Measurements from ENCODE around the gene OR51S1.

OR51S1 gene

DNA sequence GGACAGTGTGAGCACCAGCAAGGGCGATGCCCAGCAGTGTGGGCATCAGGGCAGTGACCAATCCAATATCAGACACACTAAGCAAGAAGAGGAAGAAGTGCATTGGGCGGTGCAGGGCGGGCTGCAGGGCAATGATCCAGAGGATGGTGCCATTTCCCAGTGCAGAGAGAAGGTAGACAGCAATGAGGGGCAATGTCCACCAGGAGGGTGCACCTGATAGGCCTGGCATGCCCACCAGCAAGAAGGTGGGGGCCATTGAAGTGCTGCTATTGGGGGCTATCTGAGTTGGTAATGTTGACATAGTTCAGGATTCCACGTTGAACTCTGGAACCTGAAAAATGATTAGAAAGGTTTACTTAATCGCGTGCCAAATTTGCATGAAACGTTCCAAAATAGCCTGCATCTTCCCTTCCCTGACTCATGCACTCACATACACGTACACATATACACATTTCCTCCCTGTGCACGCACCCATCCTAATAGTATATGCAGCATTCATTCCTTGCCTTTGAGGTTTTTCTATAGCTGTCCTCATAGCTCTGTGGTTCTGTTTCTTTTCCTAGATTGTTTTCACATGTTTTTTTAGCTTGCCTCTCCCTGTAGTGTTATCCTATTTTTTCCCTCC, at the start of gene OR51S1:
OR51S1 (minus strand) TSS at position 301 of the 625 bp plus-strand sequence; CDS start at position 301, 0 bp downstream.
- H3K27ac ChIP-seq (ENCODE audit: low read depth, low read length): no peak within 1 kb of the TSS
- no peaks in the 10 kb centered on the region for H3K79me2 ChIP-seq (ENCODE audit: control insufficient read depth, low read length)
- TF ChIP-seq EZH2phosphoT487 (IDR thresholded peaks at IDR 0.05; ENCODE audit: borderline replicate concordance, low read length): no peak
- TF ChIP-seq, protein P1, sequence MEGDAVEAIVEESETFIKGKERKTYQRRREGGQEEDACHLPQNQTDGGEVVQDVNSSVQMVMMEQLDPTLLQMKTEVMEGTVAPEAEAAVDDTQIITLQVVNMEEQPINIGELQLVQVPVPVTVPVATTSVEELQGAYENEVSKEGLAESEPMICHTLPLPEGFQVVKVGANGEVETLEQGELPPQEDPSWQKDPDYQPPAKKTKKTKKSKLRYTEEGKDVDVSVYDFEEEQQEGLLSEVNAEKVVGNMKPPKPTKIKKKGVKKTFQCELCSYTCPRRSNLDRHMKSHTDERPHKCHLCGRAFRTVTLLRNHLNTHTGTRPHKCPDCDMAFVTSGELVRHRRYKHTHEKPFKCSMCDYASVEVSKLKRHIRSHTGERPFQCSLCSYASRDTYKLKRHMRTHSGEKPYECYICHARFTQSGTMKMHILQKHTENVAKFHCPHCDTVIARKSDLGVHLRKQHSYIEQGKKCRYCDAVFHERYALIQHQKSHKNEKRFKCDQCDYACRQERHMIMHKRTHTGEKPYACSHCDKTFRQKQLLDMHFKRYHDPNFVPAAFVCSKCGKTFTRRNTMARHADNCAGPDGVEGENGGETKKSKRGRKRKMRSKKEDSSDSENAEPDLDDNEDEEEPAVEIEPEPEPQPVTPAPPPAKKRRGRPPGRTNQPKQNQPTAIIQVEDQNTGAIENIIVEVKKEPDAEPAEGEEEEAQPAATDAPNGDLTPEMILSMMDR (IDR thresholded peaks at IDR 0.05; ENCODE audit: low read depth, low read length, poor library complexity, severe bottlenecking): no peak
- H4K20me1 ChIP-seq (ENCODE audit: control insufficient read depth, insufficient read depth, low read depth, low read length): no peaks in the 10 kb centered on the region
- H3K4me2 ChIP-seq (ENCODE audit: low read length): no peak within 1 kb of the TSS
- no peaks in the 10 kb centered on the region for H3K4me1 ChIP-seq (ENCODE audit: control insufficient read depth, low read length)
- no peak within 1 kb of the TSS for H3K4me3 ChIP-seq (ENCODE audit: low read length)
- no peaks in the 10 kb centered on the region for H3K9me2 ChIP-seq (replicated peaks; ENCODE audit: control insufficient read depth, low read length)
- H3K36me3 ChIP-seq (ENCODE audit: control insufficient read depth, low read length): no peaks in the 10 kb centered on the region
- H3K9me3 ChIP-seq (ENCODE audit: control insufficient read depth, insufficient read depth, low read length): no peaks in the 10 kb centered on the region
- H3K27me3 ChIP-seq (ENCODE audit: control insufficient read depth, low read length): no peaks in the 10 kb centered on the region
- no peaks in the 10 kb centered on the region for H3F3A ChIP-seq (ENCODE audit: control insufficient read depth, insufficient read depth)

DNA sequence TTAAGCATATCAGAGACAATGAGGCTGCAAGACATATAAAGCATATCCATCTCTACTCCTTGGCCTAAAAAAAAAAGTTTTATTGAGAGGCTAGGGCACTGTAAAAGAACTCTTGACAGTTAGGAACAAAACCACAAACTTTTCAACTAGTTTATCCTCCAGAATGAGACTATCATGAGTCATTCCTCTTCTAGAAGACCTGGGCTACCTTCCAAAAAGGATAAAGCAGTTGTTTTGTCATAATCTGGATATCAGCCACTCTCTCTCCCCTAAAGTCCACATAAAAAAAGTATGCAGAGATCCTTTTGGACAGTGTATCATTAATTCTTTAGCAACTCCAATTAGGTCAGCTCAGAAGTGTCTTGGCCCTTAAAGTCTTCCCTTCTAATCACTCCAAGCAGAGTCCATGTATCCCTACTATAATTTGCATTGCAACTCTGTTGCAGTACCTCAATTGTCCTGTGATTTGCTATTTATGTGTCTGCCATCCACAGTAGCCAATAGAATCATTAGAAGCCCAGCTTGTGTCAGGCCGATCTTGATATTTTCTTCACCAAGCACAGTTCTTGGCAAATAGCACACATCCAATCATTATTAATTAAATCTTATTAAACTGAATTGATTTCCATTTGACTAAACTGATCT, 43.1 kb upstream of the OR51S1 start:
- Histone ChIP-seq H3K4me2 (ENCODE audit: low read length) (no peak overlapping the region), H3K9me3 (ENCODE audit: control insufficient read depth, insufficient read depth, low read length) (no peaks in the 10 kb centered on the region), H3K36me3 (ENCODE audit: control insufficient read depth, low read length) (no peaks in the 10 kb centered on the region), H3K4me3 (ENCODE audit: low read length) (no peak overlapping the region), H3K9me2 (replicated peaks; ENCODE audit: control insufficient read depth, low read length) (no peaks in the 10 kb centered on the region), H3K4me1 (ENCODE audit: control insufficient read depth, low read length) (no peaks in the 10 kb centered on the region), H3K27me3 (ENCODE audit: control insufficient read depth, low read length) (no peaks in the 10 kb centered on the region), H4K20me1 (ENCODE audit: control insufficient read depth, insufficient read depth, low read depth, low read length) (no peaks in the 10 kb centered on the region), H3F3A (ENCODE audit: control insufficient read depth, insufficient read depth) (no peaks in the 10 kb centered on the region), H3K79me2 (ENCODE audit: control insufficient read depth, low read length) (no peaks in the 10 kb centered on the region), H3K27ac (ENCODE audit: low read depth, low read length) (no peak overlapping the region)
- no peak for TF ChIP-seq EZH2phosphoT487 (IDR thresholded peaks at IDR 0.05; ENCODE audit: borderline replicate concordance, low read length)

DNA sequence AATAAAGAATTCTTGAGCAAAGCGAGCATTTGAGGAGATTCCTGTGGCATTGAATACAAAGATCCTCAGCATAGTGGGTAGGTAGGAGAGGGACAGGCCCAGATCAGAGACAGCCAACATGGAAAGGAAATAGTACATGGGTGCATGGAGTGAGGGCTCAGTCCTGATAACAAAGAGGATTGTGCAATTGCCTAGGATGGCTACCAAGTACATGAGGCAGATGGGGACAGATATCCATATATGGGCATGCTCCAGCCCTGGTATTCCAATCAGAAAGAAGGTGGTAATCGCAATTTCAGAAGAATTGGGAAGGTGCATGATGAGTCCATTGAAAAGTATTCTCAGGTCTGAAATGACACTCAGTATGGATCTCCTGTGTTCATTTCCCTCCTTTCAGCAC, 41.3 kb upstream of the OR51S1 start:
- Histone ChIP-seq H3K9me3 (ENCODE audit: control insufficient read depth, insufficient read depth, low read length) (no peaks in the 10 kb centered on the region), H4K20me1 (ENCODE audit: control insufficient read depth, insufficient read depth, low read depth, low read length) (no peaks in the 10 kb centered on the region), H3K9me2 (replicated peaks; ENCODE audit: control insufficient read depth, low read length) (no peaks in the 10 kb centered on the region), H3K79me2 (ENCODE audit: control insufficient read depth, low read length) (no peaks in the 10 kb centered on the region), H3K27ac (ENCODE audit: low read depth, low read length) (no peak overlapping the region), H3F3A (ENCODE audit: control insufficient read depth, insufficient read depth) (no peaks in the 10 kb centered on the region), H3K36me3 (ENCODE audit: control insufficient read depth, low read length) (no peaks in the 10 kb centered on the region), H3K27me3 (ENCODE audit: control insufficient read depth, low read length) (no peaks in the 10 kb centered on the region), H3K4me2 (ENCODE audit: low read length) (no peak overlapping the region), H3K4me3 (ENCODE audit: low read length) (no peak overlapping the region), H3K4me1 (ENCODE audit: control insufficient read depth, low read length) (no peaks in the 10 kb centered on the region)
- no peak for TF ChIP-seq EZH2phosphoT487 (IDR thresholded peaks at IDR 0.05; ENCODE audit: borderline replicate concordance, low read length)
- TF ChIP-seq, protein P1 (IDR thresholded peaks at IDR 0.05; ENCODE audit: low read depth, low read length, poor library complexity, severe bottlenecking): no peak

- Histone ChIP-seq H4K20me1 (ENCODE audit: control insufficient read depth, insufficient read depth, low read depth, low read length) (no peaks in the 10 kb centered on the region), H3K4me2 (ENCODE audit: low read length) (no peak overlapping the region), H3K4me1 (ENCODE audit: control insufficient read depth, low read length) (no peaks in the 10 kb centered on the region), H3K27ac (ENCODE audit: low read depth, low read length) (no peak overlapping the region), H3K4me3 (ENCODE audit: low read length) (no peak overlapping the region), H3K9me3 (ENCODE audit: control insufficient read depth, insufficient read depth, low read length) (no peaks in the 10 kb centered on the region), H3K79me2 (ENCODE audit: control insufficient read depth, low read length) (no peaks in the 10 kb centered on the region), H3F3A (ENCODE audit: control insufficient read depth, insufficient read depth) (no peaks in the 10 kb centered on the region), H3K27me3 (ENCODE audit: control insufficient read depth, low read length) (no peaks in the 10 kb centered on the region), H3K36me3 (ENCODE audit: control insufficient read depth, low read length) (no peaks in the 10 kb centered on the region), H3K9me2 (replicated peaks; ENCODE audit: control insufficient read depth, low read length) (no peaks in the 10 kb centered on the region)
- no peak for TF ChIP-seq EZH2phosphoT487 (IDR thresholded peaks at IDR 0.05; ENCODE audit: borderline replicate concordance, low read length)
Observed at GRCh38 chr11:4887591-4887990, 38.6 kb upstream of the OR51S1 start.

Data from DOHH2 (cell line).